MV-4-11 (cell line): ENCODE measurements around the gene CAPZA1.

Experiments used
- DNase-seq: peaks from one replicate; lab custom pipeline; 2025; lab: John Stamatoyannopoulos, UW

CAPZA1 gene

DNA sequence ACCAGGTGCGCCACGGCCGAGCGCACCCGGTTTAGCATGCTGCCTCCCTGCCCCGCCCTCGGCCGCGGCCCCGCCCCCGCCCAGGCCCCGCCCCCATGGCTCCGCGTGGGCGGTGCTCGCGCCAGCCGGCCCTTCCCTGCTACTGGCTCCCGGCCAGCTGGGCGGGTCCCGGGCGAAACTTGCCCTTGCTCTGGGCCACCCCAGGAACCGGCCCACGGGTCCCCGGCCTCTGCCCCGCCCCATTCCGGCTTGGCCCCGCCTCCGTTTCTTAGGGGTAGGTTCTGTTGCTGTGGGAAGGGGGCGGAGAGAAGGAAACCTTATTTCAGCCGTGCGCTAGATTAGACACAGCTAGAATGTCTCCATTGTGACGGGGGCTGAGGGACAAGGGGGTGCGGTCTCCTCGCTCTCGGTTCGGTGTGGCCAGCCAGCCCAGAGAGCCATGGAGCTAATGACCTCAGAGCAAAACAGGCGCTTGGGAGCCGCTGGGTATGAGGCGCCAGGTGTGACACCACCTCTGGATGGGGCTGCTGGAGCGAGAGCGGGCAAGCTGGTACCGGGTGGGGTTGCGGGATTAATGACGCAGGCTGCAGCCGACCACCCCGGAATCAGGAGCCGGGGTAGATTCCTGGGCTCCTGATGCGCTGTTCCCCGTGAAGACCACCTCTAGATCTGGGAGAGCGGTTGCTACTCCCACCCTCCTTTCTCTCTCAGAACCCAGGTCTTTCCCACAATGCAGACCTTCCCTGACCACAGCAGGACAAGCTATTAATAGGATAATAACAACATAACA is 95.8 kb downstream of the CAPZA1 start, which contains the start of gene PPM1J:
Gene PPM1J, minus strand, starts transcription at position 69 of the 790 bp plus-strand sequence. Its CDS starts 31 bp downstream, at position 38.
- DNase-seq = peak; percentile 90

- peak; percentile 75 for DNase-seq
Measured at GRCh38 chr1:112716133-112716720, 96.6 kb downstream of the CAPZA1 start.

GRCh38 chr1:112717263-112717873 is 97.7 kb downstream of the CAPZA1 start:
- DNase-seq = no peak

- DNase-seq = peak; percentile 44
Measured at GRCh38 chr1:112718691-112719418, 99.2 kb downstream of the CAPZA1 start.

- DNase-seq = no peak
Measured at GRCh38 chr1:112719706-112720105, 100.1 kb downstream of the CAPZA1 start.

DNA sequence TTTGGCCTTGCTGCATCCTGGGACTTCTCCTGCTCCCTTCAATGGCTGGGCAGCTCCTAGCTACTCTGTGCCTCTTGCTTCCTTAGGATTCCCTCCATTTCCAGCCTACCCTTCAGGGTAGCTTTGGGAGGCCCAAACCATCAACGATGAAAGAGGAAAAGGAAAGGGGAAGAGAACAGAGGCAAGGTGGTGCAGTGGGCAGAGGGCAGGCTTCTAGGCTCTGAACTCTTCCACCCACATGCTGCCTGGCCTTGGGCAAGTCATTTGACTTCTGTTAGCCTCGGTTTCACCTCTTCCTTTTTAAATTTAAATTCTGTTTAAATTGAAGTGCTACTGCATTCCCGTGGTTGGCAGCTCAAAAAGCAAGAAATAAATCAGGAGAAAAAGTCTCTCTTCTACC is 101.2 kb downstream of the CAPZA1 start:
- peak; percentile 19 for DNase-seq
